GM19468 (cell line): ENCODE data around the gene NSG2.
"Not testable (repeated sequence)": the region's sequence is repeated elsewhere in the genome, so short reads cannot be mapped to it uniquely, and the experiment has no call there.

Experiments
- ATAC-seq: cut with Tn5 transposase; IDR thresholded peaks from one replicate; pipeline ENCODE4 v1.9.1; 2021; ENCODE audit warnings: mild to moderate bottlenecking, moderate library complexity, moderate number of reproducible peaks; ENCODE audit not compliant: unreplicated experiment; ENCODE audit errors: extremely low read depth

Gene NSG2

DNA sequence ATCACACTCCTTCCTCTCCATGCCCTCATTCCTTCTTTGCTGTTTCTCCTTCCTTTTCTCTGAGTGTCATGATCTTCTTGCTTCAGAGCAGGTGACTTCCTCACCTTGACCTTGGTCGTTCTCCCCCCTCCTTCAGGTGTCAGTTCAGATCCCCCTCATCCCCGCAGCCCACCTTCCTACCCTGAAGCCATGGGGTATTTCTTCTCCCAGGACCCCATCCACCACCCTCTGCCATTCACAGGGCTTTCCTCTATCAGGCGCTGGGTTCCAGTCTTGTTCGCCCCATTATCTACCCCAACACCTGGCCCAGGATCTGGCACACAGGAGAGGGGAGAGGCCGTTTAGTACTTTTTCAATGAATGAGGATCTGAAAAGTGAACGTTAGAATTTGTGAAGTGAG lies 101.0 kb downstream of the NSG2 start:
- no peak for ATAC-seq

DNA sequence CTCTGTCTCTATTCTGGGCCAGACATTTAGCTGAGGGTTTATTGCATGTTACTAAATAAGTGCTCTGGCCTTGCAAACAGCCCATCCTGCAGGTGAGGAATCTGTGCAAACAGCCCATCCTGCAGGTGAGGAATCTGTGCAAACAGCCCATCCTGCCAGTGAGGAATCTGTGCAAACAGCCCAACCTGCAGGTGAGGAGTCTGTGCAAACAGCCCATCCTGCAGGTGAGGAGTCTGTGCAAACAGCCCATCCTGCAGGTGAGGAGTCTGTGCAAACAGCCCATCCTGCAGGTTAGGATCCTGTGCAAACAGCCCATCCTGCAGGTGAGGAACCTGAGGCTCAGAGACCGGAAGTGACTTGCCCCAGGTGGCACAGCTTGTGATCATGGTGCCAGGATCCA lies 101.5 kb downstream of the NSG2 start:
- ATAC-seq = not testable (repeated sequence)

- no peak for ATAC-seq
Observed at GRCh38 chr5:174147551-174147950, 102.0 kb downstream of the NSG2 start.

DNA sequence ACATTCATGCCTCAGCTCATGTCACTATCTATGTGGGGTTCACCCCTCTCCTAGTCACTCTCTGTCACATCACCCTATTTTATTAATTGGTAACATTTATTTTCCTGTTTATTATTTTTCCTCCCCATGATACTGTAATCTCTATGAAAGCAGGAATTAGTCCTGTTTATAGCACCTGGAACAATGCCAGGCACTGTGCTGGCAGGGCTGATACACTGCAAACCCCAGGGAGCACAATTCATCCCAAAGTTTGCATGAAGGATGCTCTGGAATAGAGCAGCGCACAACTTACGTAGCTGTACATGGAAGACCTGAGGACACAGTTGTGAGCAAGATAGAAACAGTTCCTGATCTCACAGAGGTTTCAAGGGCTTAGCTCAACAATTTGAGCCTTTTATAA lies 103.2 kb downstream of the NSG2 start:
- no peak for ATAC-seq

GRCh38 chr5:174149426-174149825 lies 103.9 kb downstream of the NSG2 start:
- no peak for ATAC-seq

DNA sequence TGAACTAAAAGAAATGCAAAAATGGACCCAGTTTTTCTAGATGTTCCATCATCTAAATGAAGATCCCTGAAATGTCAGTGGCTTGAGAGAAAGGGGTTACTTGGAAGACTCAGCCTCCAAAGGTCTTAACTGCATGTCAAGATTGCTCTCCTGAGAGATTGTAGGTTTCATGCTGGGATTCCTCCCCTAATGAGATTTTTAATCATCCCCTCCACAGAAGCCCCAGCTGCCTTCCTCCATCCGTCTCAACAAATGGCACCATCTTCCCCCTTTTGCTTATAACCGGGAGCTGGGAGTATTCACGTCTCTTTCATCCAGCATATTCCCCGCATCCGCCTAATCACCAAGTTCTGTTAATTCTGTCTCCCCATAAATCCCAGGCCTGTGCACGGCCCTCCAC lies 104.5 kb downstream of the NSG2 start:
- no peak for ATAC-seq

- ATAC-seq = no peak
Observed at GRCh38 chr5:174151599-174152181, 106.2 kb downstream of the NSG2 start.

- ATAC-seq = no peak
Observed at GRCh38 chr5:174154559-174154958, 109.1 kb downstream of the NSG2 start.

GRCh38 chr5:174155281-174155680 lies 109.8 kb downstream of the NSG2 start:
- ATAC-seq = no peak

GRCh38 chr5:174155706-174156105 lies 110.2 kb downstream of the NSG2 start:
- no peak for ATAC-seq

DNA sequence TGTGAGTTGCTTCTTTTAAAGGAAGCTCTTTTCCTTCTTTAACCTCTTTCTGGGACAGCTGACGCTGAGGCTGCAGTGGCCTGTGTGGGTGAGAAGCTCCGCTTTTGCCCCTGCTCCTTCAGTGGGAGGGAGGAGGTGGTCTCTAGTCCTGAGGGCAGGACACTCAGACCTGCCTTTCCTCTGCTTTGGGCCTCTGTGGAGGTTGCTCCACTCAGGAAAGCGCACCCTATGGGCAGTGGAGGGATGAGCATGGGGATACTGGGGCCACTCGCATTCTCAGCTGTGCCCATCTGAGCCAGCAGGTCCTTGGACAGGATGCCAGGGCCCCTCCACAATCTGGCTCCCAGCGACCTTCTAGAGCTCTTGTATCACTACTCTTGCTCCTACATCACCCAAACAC lies 111.5 kb downstream of the NSG2 start:
- ATAC-seq = no peak
